ENCODE data around the gene CCDC175. TPM values are rescaled to one million over a fixed set of nuclear protein-coding genes. Genes with fewer than 3 reads are reported as not detected.

The CCDC175 gene
- total RNA-seq, 4 donors from 2014 or later: 0.41 TPM; not detected in 3

DNA sequence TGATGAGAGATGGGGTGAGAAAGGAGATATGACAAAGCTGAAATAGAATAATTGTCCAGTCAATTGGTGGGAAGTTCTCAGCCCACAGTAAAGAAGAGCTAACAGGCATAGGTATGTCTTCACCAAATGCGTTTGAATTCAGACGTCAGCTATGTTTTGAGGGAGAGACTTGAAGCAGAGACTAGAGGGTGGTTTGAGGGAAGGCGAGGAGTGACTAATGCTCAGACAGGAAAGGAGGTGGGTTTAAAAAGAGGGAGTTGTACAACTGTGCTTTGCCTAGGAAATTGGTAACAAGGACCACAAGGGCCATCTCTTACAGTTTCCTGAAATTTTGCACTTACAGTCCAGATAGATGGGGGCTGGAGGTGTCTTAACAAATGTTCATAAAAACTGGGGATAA, 85.9 kb downstream of the CCDC175 start:
- TF ChIP-seq POLR2A (IDR thresholded peaks at IDR 0.05): no peak
- TF ChIP-seq, protein P1, sequence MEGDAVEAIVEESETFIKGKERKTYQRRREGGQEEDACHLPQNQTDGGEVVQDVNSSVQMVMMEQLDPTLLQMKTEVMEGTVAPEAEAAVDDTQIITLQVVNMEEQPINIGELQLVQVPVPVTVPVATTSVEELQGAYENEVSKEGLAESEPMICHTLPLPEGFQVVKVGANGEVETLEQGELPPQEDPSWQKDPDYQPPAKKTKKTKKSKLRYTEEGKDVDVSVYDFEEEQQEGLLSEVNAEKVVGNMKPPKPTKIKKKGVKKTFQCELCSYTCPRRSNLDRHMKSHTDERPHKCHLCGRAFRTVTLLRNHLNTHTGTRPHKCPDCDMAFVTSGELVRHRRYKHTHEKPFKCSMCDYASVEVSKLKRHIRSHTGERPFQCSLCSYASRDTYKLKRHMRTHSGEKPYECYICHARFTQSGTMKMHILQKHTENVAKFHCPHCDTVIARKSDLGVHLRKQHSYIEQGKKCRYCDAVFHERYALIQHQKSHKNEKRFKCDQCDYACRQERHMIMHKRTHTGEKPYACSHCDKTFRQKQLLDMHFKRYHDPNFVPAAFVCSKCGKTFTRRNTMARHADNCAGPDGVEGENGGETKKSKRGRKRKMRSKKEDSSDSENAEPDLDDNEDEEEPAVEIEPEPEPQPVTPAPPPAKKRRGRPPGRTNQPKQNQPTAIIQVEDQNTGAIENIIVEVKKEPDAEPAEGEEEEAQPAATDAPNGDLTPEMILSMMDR (IDR thresholded peaks at IDR 0.05): no peak
- Histone ChIP-seq H3K36me3 (no peaks in the 10 kb centered on the region), H3K4me1 (no peaks in the 10 kb centered on the region), H3K9me3 (no peaks in the 10 kb centered on the region), H3K27me3 (no peaks in the 10 kb centered on the region), H3K4me3 (no peak overlapping the region), H3K27ac (no peak overlapping the region)
- intact Hi-C loops (cut with DNase I; ENCODE audit: low total_unique reads): no loop called here
- no peak for DNase-seq

GRCh38 chr14:59484639-59485175, 91.9 kb downstream of the CCDC175 start:
- no peaks in the 10 kb centered on the region for H3K4me1 ChIP-seq
- DNase-seq: no peak

GRCh38 chr14:59483819-59484638, 92.6 kb downstream of the CCDC175 start, which contains the start of the genes JKAMP and L3HYPDH:
TSS of gene JKAMP (plus strand) at chr14:59484517. CDS start at chr14:59484590, 73 bp downstream.
TSS of gene L3HYPDH (minus strand) at chr14:59484408. CDS start at chr14:59484316, 92 bp downstream.
- no peaks in the 10 kb centered on the region for H3K9me3 ChIP-seq
- H3K4me1 ChIP-seq: no peaks in the 10 kb centered on the region
- DNase-seq: peak; percentile 96 to 97
- TF ChIP-seq POLR2A (IDR thresholded peaks at IDR 0.05): peak; percentile 73 to 87
- TF ChIP-seq, protein P1 (IDR thresholded peaks at IDR 0.05): peak; percentile 51 to 71 (median 63)
- intact Hi-C loops (cut with DNase I; ENCODE audit: low total_unique reads): no loop called here
- no peaks in the 10 kb centered on the region for H3K36me3 ChIP-seq
- H3K27me3 ChIP-seq: no peaks in the 10 kb centered on the region
- H3K27ac ChIP-seq: peak within 1 kb of the TSS; percentile 95 to 96
- peak within 1 kb of the TSS; percentile 90 to 98 for H3K4me3 ChIP-seq

More at GRCh38 chr14:59484639-59485175, 91.9 kb downstream of the CCDC175 start:
- H3K4me3 ChIP-seq: peak overlapping the region; percentile 90 to 98
- H3K27me3 ChIP-seq: no peaks in the 10 kb centered on the region
- no peaks in the 10 kb centered on the region for H3K36me3 ChIP-seq
- H3K27ac ChIP-seq: peak overlapping the region; percentile 95 to 96
- H3K9me3 ChIP-seq: no peaks in the 10 kb centered on the region
- intact Hi-C loops (cut with DNase I; ENCODE audit: low total_unique reads): no loop called here
- TF ChIP-seq, protein P1 (IDR thresholded peaks at IDR 0.05): no peak
- TF ChIP-seq POLR2A (IDR thresholded peaks at IDR 0.05): no peak

DNA sequence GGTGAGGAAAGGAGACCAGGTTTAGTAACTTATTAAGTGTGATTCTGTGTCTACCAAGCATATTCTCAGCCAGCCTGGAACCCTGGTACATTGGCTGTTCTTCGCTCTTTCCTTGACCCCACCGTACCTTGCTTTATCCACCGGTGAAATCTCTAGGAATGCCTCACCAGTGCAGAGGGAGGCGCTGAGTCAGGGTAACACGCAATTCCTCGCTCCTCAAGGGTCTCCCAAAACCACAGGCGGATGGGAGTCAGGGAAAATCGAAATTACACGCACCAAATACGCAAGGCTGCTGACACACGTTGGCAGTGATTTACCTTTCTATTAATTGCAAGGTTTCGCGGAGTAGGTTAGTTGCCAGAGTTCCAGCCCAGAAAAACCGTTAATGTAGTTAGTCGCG, 93.2 kb downstream of the CCDC175 start:
- H3K4me1 ChIP-seq: no peaks in the 10 kb centered on the region
- intact Hi-C loops (cut with DNase I; ENCODE audit: low total_unique reads): no loop called here
- TF ChIP-seq, protein P1 (IDR thresholded peaks at IDR 0.05): no peak
- TF ChIP-seq POLR2A (IDR thresholded peaks at IDR 0.05): no peak
- no peak for DNase-seq
- H3K27ac ChIP-seq: peak overlapping the region; percentile 95 to 96
- peak overlapping the region; percentile 90 to 98 for H3K4me3 ChIP-seq
- H3K27me3 ChIP-seq: no peaks in the 10 kb centered on the region
- no peaks in the 10 kb centered on the region for H3K36me3 ChIP-seq
- H3K9me3 ChIP-seq: no peaks in the 10 kb centered on the region

Measured in uterus (tissue), 4 donors.